Neural cell (in vitro differentiated cells): ENCODE data around the gene MAD1L1. TPM values are rescaled to one million over a fixed set of nuclear protein-coding genes. Genes with fewer than 3 reads are reported as not detected.

Source experiments
- H2AFZ ChIP-seq: fragments of 200-600, 300-800 bp; sonication (generic), shearing (Covaris generic); 2 replicates; pipeline ENCODE4 v1.6.0; 2014; ENCODE audit warnings: low read depth, mild to moderate bottlenecking, antibody characterized with exemption, low read length, moderate library complexity
- H3F3A ChIP-seq: fragments of 200-600 bp; shearing (Covaris generic); 2 replicates; pipeline ENCODE4 v1.6.1; 2016; ENCODE audit warnings: mild to moderate bottlenecking, moderate library complexity, mixed read lengths, antibody characterized with exemption, low read length; ENCODE audit not compliant: insufficient read depth, poor library complexity, severe bottlenecking
- H3K27ac ChIP-seq: fragments of 200-600, 300-800 bp; sonication (generic), shearing (Covaris generic); 2 replicates; pipeline ENCODE4 v1.5.1; 2014; ENCODE audit warnings: mild to moderate bottlenecking, low read length, moderate library complexity
- H3K27me3 ChIP-seq: fragments of 300-800, 200-600 bp; sonication (generic), shearing (Covaris generic); 2 replicates; pipeline ENCODE4 v1.6.0; 2014; ENCODE audit warnings: mild to moderate bottlenecking, low read depth, low read length, moderate library complexity; ENCODE audit not compliant: insufficient read depth
- H3K36me3 ChIP-seq: fragments of 300-800, 200-600 bp; sonication (generic), shearing (Covaris generic); 2 replicates; pipeline ENCODE4 v1.5.1; 2014; ENCODE audit warnings: mild to moderate bottlenecking, antibody characterized with exemption, low read length, moderate library complexity; ENCODE audit not compliant: insufficient read depth
- H3K4me2 ChIP-seq: fragments of 300-800, 200-600 bp; sonication (generic), shearing (Covaris generic); 2 replicates; pipeline ENCODE4 v1.6.0; 2014; ENCODE audit warnings: mild to moderate bottlenecking, low read length
- H3K4me3 ChIP-seq: fragments of 300-800, 200-600 bp; sonication (generic), shearing (Covaris generic); 2 replicates; pipeline ENCODE4 v1.5.1; 2014; ENCODE audit warnings: mild to moderate bottlenecking, low read length, moderate library complexity
- H3K79me2 ChIP-seq: fragments of 200-600 bp; shearing (Covaris generic); replicated peaks from 2 replicates; pipeline ENCODE4 v1.6.0; 2014; ENCODE audit warnings: mild to moderate bottlenecking, low read length, moderate library complexity; ENCODE audit not compliant: insufficient read depth
- H3K9ac ChIP-seq: fragments of 300-800, 200-600 bp; sonication (generic), shearing (Covaris generic); 2 replicates; pipeline ENCODE4 v1.6.1; 2016; ENCODE audit warnings: mild to moderate bottlenecking, low read length, mixed read lengths
- H3K9me2 ChIP-seq: fragments of 200-600 bp; shearing (Covaris generic); 2 replicates; pipeline ENCODE4 v1.6.1; 2016; ENCODE audit warnings: mild to moderate bottlenecking, low read length, mixed read lengths; ENCODE audit not compliant: insufficient read depth
- H3K9me3 ChIP-seq: fragments of 200-600, 300-800 bp; sonication (generic), shearing (Covaris generic); 2 replicates; pipeline ENCODE4 v1.6.1; 2016; ENCODE audit warnings: mild to moderate bottlenecking, mixed run types, low read length, moderate library complexity, mixed read lengths
- H4K20me1 ChIP-seq: fragments of 200-600 bp; shearing (Covaris generic); 2 replicates; pipeline ENCODE4 v1.6.1; 2016; ENCODE audit warnings: mild to moderate bottlenecking, mixed run types; ENCODE audit not compliant: insufficient read depth
- EP300 ChIP-seq: fragments of 450-650 bp; conservative IDR thresholded peaks from 2 replicates; pipeline ENCODE4 v1.6.1; 2014; ENCODE audit warnings: antibody characterized with exemption, mild to moderate bottlenecking, moderate library complexity; ENCODE audit not compliant: poor library complexity, severe bottlenecking
- EZH2 ChIP-seq: fragments of 200-600, 300-800 bp; shearing (Covaris generic), sonication (generic); IDR thresholded peaks from 2 replicates; pipeline ENCODE4 v1.6.1; 2014; ENCODE audit warnings: antibody characterized with exemption, low read length, borderline replicate concordance, mild to moderate bottlenecking; ENCODE audit not compliant: insufficient read depth, poor library complexity, severe bottlenecking
- MXI1 ChIP-seq: fragments of 450-650 bp; conservative IDR thresholded peaks from 2 replicates; pipeline ENCODE4 v1.6.1; 2014; ENCODE audit warnings: antibody characterized with exemption, mild to moderate bottlenecking; ENCODE audit not compliant: poor library complexity, severe bottlenecking
- POLR2AphosphoS5 ChIP-seq: IDR thresholded peaks from 2 replicates; pipeline ENCODE4 v1.6.1; 2012
- RAD21 ChIP-seq: fragments of 450-650 bp; conservative IDR thresholded peaks from 2 replicates; pipeline ENCODE4 v1.6.1; 2014; ENCODE audit warnings: antibody characterized with exemption, mild to moderate bottlenecking, moderate library complexity
- SMC3 ChIP-seq: fragments of 450-650 bp; conservative IDR thresholded peaks from 2 replicates; pipeline ENCODE4 v1.6.1; 2014; ENCODE audit warnings: antibody characterized with exemption, mild to moderate bottlenecking, moderate library complexity; ENCODE audit not compliant: poor library complexity
- TAF1 ChIP-seq: IDR thresholded peaks from 2 replicates; pipeline ENCODE4 v1.6.1; 2012; ENCODE audit warnings: low read depth
- polyA plus RNA-seq: library from polyadenylated mRNA; depleted of rRNA; stranded (reverse); fragments of >200 nt; gene quantifications from 2 replicates; pipeline ENCODE4 v1.2.3, GENCODE V29; 2014
- TF ChIP-seq, protein P1 (sequence below): IDR thresholded peaks from 2 replicates; pipeline ENCODE4 v1.6.1; 2012; ENCODE audit warnings: borderline replicate concordance
- TF ChIP-seq, protein P2 (sequence below): fragments of 450-650 bp; IDR thresholded peaks from 2 replicates; pipeline ENCODE4 v1.5.1; 2014; ENCODE audit warnings: antibody characterized with exemption, mild to moderate bottlenecking, moderate library complexity; ENCODE audit not compliant: poor library complexity, severe bottlenecking

The MAD1L1 gene
- polyA plus RNA-seq, 1 donor from 2014 or later: 31.4 TPM

DNA sequence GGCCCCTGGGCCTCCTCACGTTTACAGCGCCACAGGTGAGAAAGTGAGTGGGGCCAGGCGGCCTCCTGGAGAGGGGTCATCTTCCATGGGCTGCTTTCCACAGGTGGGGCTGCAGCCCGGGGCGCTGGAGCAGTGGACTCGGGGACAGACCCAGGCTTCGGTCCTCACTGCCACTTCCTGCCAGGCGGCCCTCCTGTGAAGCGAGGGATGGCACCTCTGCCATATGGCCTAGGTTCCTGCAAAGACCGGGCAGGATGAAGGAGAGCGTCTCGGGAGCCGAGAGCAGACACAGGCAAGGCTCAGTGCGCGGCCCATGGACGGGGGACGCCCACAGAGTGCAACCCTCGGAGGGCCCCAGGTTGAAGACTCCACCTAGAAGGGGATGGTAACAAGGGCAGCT, 106.8 kb downstream of the MAD1L1 start:
- no peaks in the 10 kb centered on the region for H3K27me3 ChIP-seq
- no peaks in the 10 kb centered on the region for H3F3A ChIP-seq
- no peaks in the 10 kb centered on the region for H3K9me2 ChIP-seq
- H2AFZ ChIP-seq: no peak overlapping the region
- no peaks in the 10 kb centered on the region for H4K20me1 ChIP-seq
- H3K27ac ChIP-seq: no peak overlapping the region
- H3K4me3 ChIP-seq: no peak overlapping the region
- H3K9me3 ChIP-seq: no peaks in the 10 kb centered on the region
- no peaks in the 10 kb centered on the region for H3K36me3 ChIP-seq
- H3K79me2 ChIP-seq: no peaks in the 10 kb centered on the region
- no peak overlapping the region for H3K4me2 ChIP-seq
- no peak for TF ChIP-seq MXI1
- no peak for TF ChIP-seq POLR2AphosphoS5
- no peak for TF ChIP-seq RAD21
- no peak for TF ChIP-seq EP300
- TF ChIP-seq, protein P1, sequence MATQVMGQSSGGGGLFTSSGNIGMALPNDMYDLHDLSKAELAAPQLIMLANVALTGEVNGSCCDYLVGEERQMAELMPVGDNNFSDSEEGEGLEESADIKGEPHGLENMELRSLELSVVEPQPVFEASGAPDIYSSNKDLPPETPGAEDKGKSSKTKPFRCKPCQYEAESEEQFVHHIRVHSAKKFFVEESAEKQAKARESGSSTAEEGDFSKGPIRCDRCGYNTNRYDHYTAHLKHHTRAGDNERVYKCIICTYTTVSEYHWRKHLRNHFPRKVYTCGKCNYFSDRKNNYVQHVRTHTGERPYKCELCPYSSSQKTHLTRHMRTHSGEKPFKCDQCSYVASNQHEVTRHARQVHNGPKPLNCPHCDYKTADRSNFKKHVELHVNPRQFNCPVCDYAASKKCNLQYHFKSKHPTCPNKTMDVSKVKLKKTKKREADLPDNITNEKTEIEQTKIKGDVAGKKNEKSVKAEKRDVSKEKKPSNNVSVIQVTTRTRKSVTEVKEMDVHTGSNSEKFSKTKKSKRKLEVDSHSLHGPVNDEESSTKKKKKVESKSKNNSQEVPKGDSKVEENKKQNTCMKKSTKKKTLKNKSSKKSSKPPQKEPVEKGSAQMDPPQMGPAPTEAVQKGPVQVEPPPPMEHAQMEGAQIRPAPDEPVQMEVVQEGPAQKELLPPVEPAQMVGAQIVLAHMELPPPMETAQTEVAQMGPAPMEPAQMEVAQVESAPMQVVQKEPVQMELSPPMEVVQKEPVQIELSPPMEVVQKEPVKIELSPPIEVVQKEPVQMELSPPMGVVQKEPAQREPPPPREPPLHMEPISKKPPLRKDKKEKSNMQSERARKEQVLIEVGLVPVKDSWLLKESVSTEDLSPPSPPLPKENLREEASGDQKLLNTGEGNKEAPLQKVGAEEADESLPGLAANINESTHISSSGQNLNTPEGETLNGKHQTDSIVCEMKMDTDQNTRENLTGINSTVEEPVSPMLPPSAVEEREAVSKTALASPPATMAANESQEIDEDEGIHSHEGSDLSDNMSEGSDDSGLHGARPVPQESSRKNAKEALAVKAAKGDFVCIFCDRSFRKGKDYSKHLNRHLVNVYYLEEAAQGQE: no peak
- TF ChIP-seq TAF1: no peak
- no peak for TF ChIP-seq SMC3
- TF ChIP-seq EZH2: no peak
- TF ChIP-seq, protein P2, sequence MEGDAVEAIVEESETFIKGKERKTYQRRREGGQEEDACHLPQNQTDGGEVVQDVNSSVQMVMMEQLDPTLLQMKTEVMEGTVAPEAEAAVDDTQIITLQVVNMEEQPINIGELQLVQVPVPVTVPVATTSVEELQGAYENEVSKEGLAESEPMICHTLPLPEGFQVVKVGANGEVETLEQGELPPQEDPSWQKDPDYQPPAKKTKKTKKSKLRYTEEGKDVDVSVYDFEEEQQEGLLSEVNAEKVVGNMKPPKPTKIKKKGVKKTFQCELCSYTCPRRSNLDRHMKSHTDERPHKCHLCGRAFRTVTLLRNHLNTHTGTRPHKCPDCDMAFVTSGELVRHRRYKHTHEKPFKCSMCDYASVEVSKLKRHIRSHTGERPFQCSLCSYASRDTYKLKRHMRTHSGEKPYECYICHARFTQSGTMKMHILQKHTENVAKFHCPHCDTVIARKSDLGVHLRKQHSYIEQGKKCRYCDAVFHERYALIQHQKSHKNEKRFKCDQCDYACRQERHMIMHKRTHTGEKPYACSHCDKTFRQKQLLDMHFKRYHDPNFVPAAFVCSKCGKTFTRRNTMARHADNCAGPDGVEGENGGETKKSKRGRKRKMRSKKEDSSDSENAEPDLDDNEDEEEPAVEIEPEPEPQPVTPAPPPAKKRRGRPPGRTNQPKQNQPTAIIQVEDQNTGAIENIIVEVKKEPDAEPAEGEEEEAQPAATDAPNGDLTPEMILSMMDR: no peak
- no peak overlapping the region for H3K9ac ChIP-seq

DNA sequence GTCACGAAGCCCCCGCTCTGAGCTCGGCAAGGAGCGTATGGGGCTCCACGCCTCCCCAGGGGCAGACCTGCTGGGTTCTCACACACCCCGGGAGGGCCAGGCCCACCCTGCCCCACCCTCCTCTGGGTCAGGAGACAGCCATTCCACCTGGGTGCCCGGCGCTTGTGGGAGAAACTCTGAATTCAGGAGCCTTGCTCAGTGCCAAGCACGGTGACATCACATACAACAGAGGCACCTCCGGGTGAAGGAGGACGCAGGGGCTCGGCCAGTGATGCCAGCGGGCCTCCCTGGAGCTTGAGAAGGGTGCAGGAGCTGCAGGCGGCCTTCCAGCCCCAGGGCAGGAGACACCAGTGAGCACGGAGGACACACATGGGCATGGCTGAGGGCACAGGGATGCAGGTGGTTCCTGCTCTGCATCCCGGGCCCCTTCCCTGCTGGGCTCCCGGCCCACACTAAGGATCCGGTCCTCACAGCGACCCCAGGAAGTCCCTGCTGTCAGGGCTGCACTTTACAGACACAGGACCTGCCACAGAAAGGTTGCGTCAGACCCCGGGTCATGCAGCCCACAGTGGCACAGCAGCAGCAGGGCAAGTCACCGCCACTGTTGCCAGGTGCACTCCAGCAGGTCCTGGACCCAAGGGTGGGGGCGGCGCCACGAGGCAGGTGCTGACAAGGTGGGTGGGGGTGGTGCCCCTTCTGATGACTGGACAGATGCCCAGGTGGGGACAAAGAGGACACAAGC, 108.0 kb downstream of the MAD1L1 start:
- no peaks in the 10 kb centered on the region for H3K9me3 ChIP-seq
- TF ChIP-seq, protein P2: no peak
- TF ChIP-seq, protein P1: no peak
- TF ChIP-seq SMC3 (no peak), RAD21 (no peak), MXI1 (no peak)
- no peak overlapping the region for H3K4me2 ChIP-seq
- H3K9me2 ChIP-seq: no peaks in the 10 kb centered on the region
- H4K20me1 ChIP-seq: no peaks in the 10 kb centered on the region
- H3F3A ChIP-seq: no peaks in the 10 kb centered on the region
- no peak overlapping the region for H3K4me3 ChIP-seq
- no peaks in the 10 kb centered on the region for H3K79me2 ChIP-seq
- no peak overlapping the region for H3K9ac ChIP-seq
- H3K27me3 ChIP-seq: no peaks in the 10 kb centered on the region
- H2AFZ ChIP-seq: no peak overlapping the region
- no peak overlapping the region for H3K27ac ChIP-seq
- no peaks in the 10 kb centered on the region for H3K36me3 ChIP-seq
